GM12872 (cell line): Measurements from ENCODE around the gene TLCD5.

Experiments
- TF ChIP-seq, protein P1 (sequence below): IDR thresholded peaks from 3 replicates; pipeline ENCODE4 v1.5.1; 2011; ENCODE audit warnings: low read depth, mild to moderate bottlenecking, low read length, moderate library complexity; ENCODE audit not compliant: insufficient read depth

The TLCD5 gene

GRCh38 chr11:120334332-120334731 lies 9.2 kb downstream of the TLCD5 start:
- TF ChIP-seq, protein P1, sequence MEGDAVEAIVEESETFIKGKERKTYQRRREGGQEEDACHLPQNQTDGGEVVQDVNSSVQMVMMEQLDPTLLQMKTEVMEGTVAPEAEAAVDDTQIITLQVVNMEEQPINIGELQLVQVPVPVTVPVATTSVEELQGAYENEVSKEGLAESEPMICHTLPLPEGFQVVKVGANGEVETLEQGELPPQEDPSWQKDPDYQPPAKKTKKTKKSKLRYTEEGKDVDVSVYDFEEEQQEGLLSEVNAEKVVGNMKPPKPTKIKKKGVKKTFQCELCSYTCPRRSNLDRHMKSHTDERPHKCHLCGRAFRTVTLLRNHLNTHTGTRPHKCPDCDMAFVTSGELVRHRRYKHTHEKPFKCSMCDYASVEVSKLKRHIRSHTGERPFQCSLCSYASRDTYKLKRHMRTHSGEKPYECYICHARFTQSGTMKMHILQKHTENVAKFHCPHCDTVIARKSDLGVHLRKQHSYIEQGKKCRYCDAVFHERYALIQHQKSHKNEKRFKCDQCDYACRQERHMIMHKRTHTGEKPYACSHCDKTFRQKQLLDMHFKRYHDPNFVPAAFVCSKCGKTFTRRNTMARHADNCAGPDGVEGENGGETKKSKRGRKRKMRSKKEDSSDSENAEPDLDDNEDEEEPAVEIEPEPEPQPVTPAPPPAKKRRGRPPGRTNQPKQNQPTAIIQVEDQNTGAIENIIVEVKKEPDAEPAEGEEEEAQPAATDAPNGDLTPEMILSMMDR, result no peak

DNA sequence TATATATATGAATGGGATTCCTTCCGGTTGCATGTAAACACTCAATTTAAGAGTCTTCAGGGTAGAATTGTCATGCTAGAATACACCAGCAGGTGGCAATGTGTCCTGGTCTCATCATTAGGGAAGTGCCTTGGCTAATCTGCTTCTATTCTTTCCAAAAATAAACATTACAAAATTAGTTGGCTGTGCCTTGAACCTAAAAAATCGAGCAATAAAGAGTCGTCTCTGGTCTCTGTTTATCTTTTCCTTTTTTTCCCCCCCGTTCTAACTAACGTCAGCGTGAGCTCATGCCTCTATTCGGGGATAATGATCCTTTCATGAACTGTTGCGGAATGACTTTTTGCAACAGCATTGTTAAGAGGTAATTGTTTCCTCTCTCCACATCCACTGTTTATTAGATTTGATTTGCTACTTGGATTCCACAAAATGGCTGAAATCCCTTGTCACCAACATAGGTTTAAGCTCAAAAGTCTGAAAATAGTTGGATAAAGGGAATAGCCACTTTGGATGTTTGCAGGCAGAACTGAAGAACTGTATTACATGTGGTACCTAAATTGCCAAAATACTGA lies 9.9 kb downstream of the TLCD5 start:
- TF ChIP-seq, protein P1, result peak; percentile 66

DNA sequence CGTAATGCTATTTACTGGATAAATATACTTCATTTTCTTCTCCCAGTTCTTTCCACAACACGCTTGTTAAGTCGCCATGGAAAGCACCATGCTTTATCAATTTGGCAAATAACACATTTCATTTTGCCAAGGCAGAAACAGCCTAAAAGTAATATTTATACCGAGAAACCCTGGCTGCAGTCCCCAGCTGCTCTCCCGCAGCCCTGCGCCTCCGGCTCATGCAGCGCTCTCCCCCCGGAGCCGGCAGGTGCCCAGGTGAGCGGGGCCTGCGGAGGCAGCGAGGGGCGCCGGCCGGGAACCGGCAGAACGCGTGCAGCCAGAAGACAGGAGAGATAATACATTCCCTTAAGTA lies 10.4 kb downstream of the TLCD5 start:
- TF ChIP-seq, protein P1, result no peak

- TF ChIP-seq, protein P1, result peak; percentile 48
Measured at GRCh38 chr11:120335908-120336640, 11.0 kb downstream of the TLCD5 start, which contains the start of gene ARHGEF12. Gene ARHGEF12 (plus strand): TSS chr11:120336413. CDS start chr11:120337244, 831 bp downstream.

DNA sequence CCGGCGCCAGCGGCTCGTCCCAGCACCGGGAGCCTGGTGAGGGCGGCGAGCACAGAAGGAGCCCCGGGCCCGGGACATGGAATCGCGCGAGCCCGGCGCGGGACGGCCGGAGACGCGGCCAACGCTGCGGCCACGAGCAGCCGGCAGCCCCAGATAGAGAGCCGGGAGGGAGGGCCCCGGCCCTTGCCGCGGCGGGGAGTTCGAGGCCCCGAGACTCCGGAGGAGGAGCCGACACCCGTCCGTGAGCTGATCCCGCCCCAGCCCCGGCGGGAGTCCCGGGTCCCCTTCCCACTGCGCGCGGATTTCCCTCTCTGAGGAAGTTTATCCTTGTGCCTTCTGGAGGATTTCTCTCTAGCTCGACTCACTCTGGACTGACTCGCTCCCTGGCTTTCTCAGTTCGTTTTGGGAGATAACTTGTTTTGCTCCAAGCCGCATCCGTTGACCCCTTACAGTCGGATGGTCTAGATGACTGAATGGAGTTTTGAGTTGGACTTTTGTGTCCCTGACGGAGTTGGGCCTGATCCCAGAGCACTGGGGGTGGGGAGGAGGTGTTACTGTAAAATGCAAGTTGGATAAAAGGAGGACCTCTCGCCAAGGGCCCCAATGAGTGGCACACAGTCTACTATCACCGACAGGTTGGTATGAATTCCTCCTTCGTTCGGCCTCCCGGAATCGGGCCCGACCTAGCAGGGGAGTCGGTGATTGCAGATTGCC lies 11.7 kb downstream of the TLCD5 start:
- TF ChIP-seq, protein P1, result no peak

GRCh38 chr11:120337355-120338106 lies 12.4 kb downstream of the TLCD5 start:
- TF ChIP-seq, protein P1, result no peak
